K562 (cell line): ENCODE measurements around the gene MYOM1.

ENCODE experiments used
- ARNT ChIP-seq, 2 experiments: fragments of 450-650 bp; IDR thresholded peaks; 2 replicates each; pipeline ENCODE4 v1.6.1; 2016; ENCODE audit warnings: mild to moderate bottlenecking in 1 of 2
- CEBPB ChIP-seq: fragments of 450-650 bp; IDR thresholded peaks from 2 replicates; pipeline ENCODE4 v1.6.1; 2016; ENCODE audit warnings: missing genetic modification characterization, missing compliant biosample characterization
- CHD1 ChIP-seq: fragments of 200-600 bp; sonication (generic); IDR thresholded peaks from one replicate; pipeline ENCODE4 v1.6.1; 2012; ENCODE audit warnings: mild to moderate bottlenecking, moderate library complexity, low read length, inconsistent platforms
- CHD2 ChIP-seq: IDR thresholded peaks from 2 replicates; pipeline ENCODE4 v1.6.1; 2011; ENCODE audit warnings: low read depth, low read length
- DIDO1 ChIP-seq: fragments of 450-650 bp; IDR thresholded peaks from 2 replicates; pipeline ENCODE4 v1.6.1; 2016; ENCODE audit warnings: low read depth, missing biosample characterization, missing genetic modification characterization
- EP300 ChIP-seq: IDR thresholded peaks from 2 replicates; pipeline ENCODE4 v1.6.1; 2012; ENCODE audit warnings: low read length, improper control_type of control experiment
- IRF2 ChIP-seq: sonication (generic); formaldehyde crosslinking; IDR thresholded peaks from 2 replicates; pipeline ENCODE4 v1.8.1; 2022; ENCODE audit warnings: mild to moderate bottlenecking, missing genetic modification reagents
- MXI1 ChIP-seq: IDR thresholded peaks from 2 replicates; pipeline ENCODE4 v1.6.1; 2011; ENCODE audit warnings: low read depth, mild to moderate bottlenecking, improper control_type of control experiment, low read length
- POLR2A ChIP-seq: fragments of 450-650 bp; conservative IDR thresholded peaks from 2 replicates; pipeline ENCODE4 v1.6.1; 2016
- RAD21 ChIP-seq, 2 experiments: fragments of 250-450 bp in 1 of 2; fragments of 450-650 bp in 1 of 2; sonication (Bioruptor Pico) in 1 of 2; formaldehyde crosslinking in 1 of 2; IDR thresholded peaks in 1 of 2; conservative IDR thresholded peaks in 1 of 2; 2 replicates each; pipeline versions ENCODE4 v1.4.0 to v1.8.0; 2020 to 2022; ENCODE audit warnings: mild to moderate bottlenecking in 2 of 2, moderate library complexity in 1 of 2
- SMARCE1 ChIP-seq: fragments of 450-650 bp; IDR thresholded peaks from 2 replicates; pipeline ENCODE4 v1.7.1; 2016; ENCODE audit warnings: mild to moderate bottlenecking
- TF ChIP-seq, protein P1 (sequence below), 3 experiments: IDR thresholded peaks in 2 of 3; conservative IDR thresholded peaks in 1 of 3; 2 replicates each; pipeline ENCODE4 v1.5.1; 2011 to 2012; ENCODE audit warnings: low read length in 3 of 3, mild to moderate bottlenecking in 3 of 3, control low read depth in 2 of 3, improper control_type of control experiment in 1 of 3, inconsistent platforms in 1 of 3, low read depth in 1 of 3, mixed read lengths in 1 of 3, moderate library complexity in 1 of 3; ENCODE audit not compliant: insufficient read depth in 2 of 3

DNA sequence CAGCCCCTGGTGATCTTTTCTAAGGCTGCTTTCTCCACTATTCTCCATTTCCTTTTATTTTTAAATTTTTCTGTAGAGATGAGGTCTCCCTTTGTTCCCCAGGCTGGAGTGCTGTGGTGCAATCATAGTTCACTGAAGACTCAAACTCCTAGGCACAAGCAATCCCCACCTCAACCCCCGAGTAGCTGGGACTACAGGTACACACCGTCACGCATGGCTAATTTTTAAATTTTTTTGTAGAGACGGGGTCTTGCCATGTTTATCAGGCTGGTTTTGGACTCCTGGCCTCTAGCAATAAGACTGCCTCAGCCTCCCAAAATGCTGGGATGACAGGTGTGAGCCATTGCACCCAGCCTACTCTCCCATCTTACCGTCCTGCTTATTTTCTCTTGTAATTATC, 184.1 kb downstream of the MYOM1 start:
- TF ChIP-seq MXI1 = no peak
- no peak for TF ChIP-seq DIDO1
- TF ChIP-seq, protein P1, sequence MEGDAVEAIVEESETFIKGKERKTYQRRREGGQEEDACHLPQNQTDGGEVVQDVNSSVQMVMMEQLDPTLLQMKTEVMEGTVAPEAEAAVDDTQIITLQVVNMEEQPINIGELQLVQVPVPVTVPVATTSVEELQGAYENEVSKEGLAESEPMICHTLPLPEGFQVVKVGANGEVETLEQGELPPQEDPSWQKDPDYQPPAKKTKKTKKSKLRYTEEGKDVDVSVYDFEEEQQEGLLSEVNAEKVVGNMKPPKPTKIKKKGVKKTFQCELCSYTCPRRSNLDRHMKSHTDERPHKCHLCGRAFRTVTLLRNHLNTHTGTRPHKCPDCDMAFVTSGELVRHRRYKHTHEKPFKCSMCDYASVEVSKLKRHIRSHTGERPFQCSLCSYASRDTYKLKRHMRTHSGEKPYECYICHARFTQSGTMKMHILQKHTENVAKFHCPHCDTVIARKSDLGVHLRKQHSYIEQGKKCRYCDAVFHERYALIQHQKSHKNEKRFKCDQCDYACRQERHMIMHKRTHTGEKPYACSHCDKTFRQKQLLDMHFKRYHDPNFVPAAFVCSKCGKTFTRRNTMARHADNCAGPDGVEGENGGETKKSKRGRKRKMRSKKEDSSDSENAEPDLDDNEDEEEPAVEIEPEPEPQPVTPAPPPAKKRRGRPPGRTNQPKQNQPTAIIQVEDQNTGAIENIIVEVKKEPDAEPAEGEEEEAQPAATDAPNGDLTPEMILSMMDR (IDR thresholded peaks at IDR 0.05 in 2 of 3, conservative IDR thresholded peaks at IDR 0.05 in 1 of 3; ENCODE audit: insufficient read depth in 2 of 3, low read depth in 1 of 3, low read length in 3 of 3) = no peak
- TF ChIP-seq RAD21 (CRISPR knock-in tag; conservative IDR thresholded peaks at IDR 0.05 in 1 of 2, IDR thresholded peaks at IDR 0.05 in 1 of 2) = no peak
- no peak for TF ChIP-seq ARNT (IDR thresholded peaks at IDR 0.05)
- no peak for TF ChIP-seq POLR2A
- TF ChIP-seq SMARCE1 = no peak
- TF ChIP-seq EP300 = no peak
- TF ChIP-seq CHD2 = no peak
- TF ChIP-seq IRF2 = no peak
- TF ChIP-seq CEBPB (tag) = no peak
- TF ChIP-seq CHD1 = no peak
